Activated CD4-positive, alpha-beta T cell treated with anti-CD3 and anti-CD28 coated beads, Interleukin-2, amount 10 ng/mL, durations not matched to agents 24 days and 14 days (primary cell): ENCODE measurements around the gene MED26. TPM values are rescaled to one million over a fixed set of nuclear protein-coding genes. Genes with fewer than 3 reads are reported as not detected.
"Not testable (repeated sequence)": the region's sequence is repeated elsewhere in the genome, so short reads cannot be mapped to it uniquely, and the experiment has no call there.

Experiments
- DNase-seq: peaks from one replicate; pipeline ENCODE4 v3.0.0; 2022
- H3K27ac Mint-ChIP-seq: one replicate; pipeline ENCODE4 v1.8.0; 2022; ENCODE audit warnings: mild to moderate bottlenecking, mixed read lengths
- H3K27me3 Mint-ChIP-seq: one replicate; pipeline ENCODE4 v1.8.0; 2022; ENCODE audit warnings: mixed read lengths
- H3K36me3 Mint-ChIP-seq: one replicate; pipeline ENCODE4 v1.8.0; 2022; ENCODE audit warnings: low read depth, mild to moderate bottlenecking, mixed read lengths
- H3K4me1 Mint-ChIP-seq: one replicate; pipeline ENCODE4 v1.8.0; 2021; ENCODE audit warnings: mixed read lengths
- H3K4me3 Mint-ChIP-seq: one replicate; pipeline ENCODE4 v1.8.0; 2022; ENCODE audit warnings: mild to moderate bottlenecking, moderate library complexity, mixed read lengths
- H3K9me3 Mint-ChIP-seq: one replicate; pipeline ENCODE4 v1.8.0; 2021; ENCODE audit warnings: mixed read lengths
- intact Hi-C: fragments of 100-400 bp; cut with micrococcal nuclease; formaldehyde crosslinking; loops from one replicate; pipeline ENCODE4 v1.15.1; 2023
- total RNA-seq: library from RNA; stranded (reverse); gene quantifications from 2 replicates; pipeline ENCODE4 v1.2.3, GENCODE V29; 2022

Gene MED26, protein sequence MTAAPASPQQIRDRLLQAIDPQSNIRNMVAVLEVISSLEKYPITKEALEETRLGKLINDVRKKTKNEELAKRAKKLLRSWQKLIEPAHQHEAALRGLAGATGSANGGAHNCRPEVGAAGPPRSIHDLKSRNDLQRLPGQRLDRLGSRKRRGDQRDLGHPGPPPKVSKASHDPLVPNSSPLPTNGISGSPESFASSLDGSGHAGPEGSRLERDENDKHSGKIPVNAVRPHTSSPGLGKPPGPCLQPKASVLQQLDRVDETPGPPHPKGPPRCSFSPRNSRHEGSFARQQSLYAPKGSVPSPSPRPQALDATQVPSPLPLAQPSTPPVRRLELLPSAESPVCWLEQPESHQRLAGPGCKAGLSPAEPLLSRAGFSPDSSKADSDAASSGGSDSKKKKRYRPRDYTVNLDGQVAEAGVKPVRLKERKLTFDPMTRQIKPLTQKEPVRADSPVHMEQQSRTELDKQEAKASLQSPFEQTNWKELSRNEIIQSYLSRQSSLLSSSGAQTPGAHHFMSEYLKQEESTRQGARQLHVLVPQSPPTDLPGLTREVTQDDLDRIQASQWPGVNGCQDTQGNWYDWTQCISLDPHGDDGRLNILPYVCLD
- total RNA-seq = 15.5 and 16.8 TPM in 2 replicates

DNA sequence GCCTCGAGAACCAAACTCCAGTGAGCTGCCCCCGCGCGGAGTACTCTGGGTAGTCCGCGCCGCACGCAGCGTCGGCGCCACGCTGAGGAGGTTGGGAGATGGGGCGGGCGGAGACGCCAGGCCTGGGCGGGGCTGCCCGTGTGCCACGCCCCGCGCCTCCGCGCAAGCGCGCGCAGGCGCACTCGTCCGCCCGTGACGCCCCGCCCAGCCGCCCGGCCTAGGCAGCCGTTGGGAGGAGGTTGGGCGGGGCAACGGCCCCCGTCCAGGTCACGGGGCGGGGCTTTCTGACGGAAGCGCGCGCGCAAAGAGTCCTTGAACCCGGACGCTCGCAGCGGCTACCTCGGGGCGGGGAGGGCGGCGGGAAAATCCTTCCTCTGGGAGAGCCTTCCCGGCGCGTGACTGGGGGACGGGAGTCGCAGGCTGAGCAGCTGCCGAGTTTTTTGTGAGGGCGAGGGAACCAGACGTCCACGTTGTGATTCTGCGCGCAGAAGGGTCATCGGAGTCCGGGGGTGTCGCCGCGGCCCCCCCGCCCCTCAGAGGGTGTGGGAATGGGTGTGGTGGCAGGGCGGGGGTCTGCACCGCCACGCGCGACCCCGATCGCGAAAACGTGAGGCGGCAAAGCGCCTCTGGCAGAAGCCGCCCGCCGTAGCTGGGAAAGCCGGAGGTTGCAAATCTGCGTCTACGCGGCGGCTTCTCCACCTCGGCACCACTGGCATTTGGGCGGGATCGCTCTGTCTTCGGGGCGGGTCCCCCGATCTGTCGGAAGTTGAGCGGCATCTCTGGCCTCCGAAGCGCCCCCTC is at the start of gene MED26:
Gene MED26, minus strand, starts transcription at position 22 of the 801 bp plus-strand sequence. CDS start 261 bp downstream, outside the sequence.
- no peaks in the 10 kb centered on the region for H3K9me3 Mint-ChIP-seq
- H3K36me3 Mint-ChIP-seq = peaks cover 39% of the 10 kb centered on the region
- H3K27me3 Mint-ChIP-seq = no peaks in the 10 kb centered on the region
- intact Hi-C loops = loop anchor here (1.0 to 2.0 kb wide), 5 partner anchors 32 to 132 kb away; partner anchors contain the start of genes C19orf44, CALR3, CHERP and SLC35E1
- H3K27ac Mint-ChIP-seq = peak within 1 kb of the TSS; percentile 99
- DNase-seq = peak; percentile 98
- H3K4me3 Mint-ChIP-seq = peak within 1 kb of the TSS; percentile 96
- H3K4me1 Mint-ChIP-seq = peaks cover 32% of the 10 kb centered on the region

DNA sequence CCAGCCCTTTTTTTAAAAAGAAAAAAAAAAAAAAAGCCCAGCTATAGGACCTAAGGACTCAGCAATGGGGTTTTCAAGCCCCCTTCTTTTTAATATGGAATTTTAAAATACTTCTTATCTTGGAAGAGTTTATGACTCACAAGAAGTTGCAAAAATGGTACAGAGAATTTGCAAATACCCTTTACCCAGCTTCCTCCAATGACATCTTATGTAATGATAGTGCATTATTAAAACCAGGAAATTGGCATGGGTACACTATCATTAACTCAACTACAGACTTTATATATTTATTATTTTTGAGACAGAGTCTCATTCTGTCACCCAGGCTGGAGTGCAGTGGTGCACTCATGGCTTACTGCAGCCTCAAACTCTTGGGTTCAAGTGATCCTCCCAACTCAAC is 49.1 kb upstream of the MED26 start:
- H3K36me3 Mint-ChIP-seq = no peaks in the 10 kb centered on the region
- intact Hi-C loops = no loop called here
- DNase-seq = no peak
- H3K9me3 Mint-ChIP-seq = no peaks in the 10 kb centered on the region
- H3K27ac Mint-ChIP-seq = no peak overlapping the region
- H3K4me3 Mint-ChIP-seq = no peak overlapping the region
- H3K4me1 Mint-ChIP-seq = no peaks in the 10 kb centered on the region
- no peaks in the 10 kb centered on the region for H3K27me3 Mint-ChIP-seq

DNA sequence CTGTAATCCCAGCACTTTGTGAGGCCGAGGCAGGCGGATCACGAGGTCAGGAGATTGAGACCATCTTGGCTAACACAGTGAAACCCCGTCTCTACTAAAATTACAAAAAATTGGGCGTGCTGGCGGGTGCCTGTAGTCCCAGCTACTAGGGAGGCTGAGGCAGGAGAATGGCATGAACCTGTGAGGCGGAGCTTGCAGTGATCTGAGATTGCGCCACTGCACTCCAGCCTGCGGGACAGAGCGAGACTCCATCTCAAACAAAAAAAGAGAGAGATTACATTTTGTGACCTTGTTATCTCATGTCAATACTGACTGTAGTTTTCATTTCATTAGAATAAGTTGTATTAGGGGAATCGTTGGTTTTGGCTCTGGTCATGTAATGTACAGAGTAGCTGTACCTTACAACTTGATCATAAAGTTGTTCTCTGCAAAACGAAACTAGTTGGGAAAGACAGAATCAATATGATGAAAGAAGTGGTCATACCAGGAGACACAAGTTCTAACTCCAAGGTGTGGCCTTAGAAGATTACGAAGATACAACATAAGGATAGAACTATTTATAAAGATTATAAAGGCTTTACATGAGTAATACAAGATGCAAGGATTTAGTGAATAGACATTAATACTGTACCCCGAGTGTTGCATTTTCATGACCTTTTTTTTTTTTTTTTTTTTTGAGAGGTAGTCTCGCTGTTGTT is 48.2 kb upstream of the MED26 start:
- DNase-seq = no peak
- no peak overlapping the region for H3K27ac Mint-ChIP-seq
- H3K9me3 Mint-ChIP-seq = no peaks in the 10 kb centered on the region
- H3K4me3 Mint-ChIP-seq = no peak overlapping the region
- intact Hi-C loops = no loop called here
- no peaks in the 10 kb centered on the region for H3K27me3 Mint-ChIP-seq
- H3K4me1 Mint-ChIP-seq = no peaks in the 10 kb centered on the region
- H3K36me3 Mint-ChIP-seq = no peaks in the 10 kb centered on the region

DNA sequence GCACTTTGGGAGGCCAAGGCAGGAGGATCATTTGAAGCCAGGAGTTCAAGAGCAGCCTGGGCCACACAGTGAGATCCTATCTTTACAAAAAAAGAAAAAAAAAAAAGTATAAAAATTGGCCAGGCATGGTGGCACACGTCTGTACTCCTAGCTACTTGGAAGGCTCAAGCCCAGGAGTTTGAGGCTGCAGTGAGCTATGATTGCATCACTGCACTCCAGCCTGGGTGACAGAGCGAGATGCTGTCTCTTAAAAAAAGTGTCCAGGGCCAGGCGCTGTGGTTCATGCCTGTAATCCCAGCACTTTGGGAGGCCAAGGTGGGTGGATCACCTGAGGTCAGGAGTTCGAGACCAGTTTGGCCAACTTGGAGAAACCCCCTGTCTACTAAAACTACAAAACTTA is 45.8 kb upstream of the MED26 start:
- H3K36me3 Mint-ChIP-seq, H3K27ac Mint-ChIP-seq, H3K4me1 Mint-ChIP-seq, DNase-seq, intact Hi-C loops, H3K27me3 Mint-ChIP-seq, H3K9me3 Mint-ChIP-seq, H3K4me3 Mint-ChIP-seq: not testable (repeated sequence)

DNA sequence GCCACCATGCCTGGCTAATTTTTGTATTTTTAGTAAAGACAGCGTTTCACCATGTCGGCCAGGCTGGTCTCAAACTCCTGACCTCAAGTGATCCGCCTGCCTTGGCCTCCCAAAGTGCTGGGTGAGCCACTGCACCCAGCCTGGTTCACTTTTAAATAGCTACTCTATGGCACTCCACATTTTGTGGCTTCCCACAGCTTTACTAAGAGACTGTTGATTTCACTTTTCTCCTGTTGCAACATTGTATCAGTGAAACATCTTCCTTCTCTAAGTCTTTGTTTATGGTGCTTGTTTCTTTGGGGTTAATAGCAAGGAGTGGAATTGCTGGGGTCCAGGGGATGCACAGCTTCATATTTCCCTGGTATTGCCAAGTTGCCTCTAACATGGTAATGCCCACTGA is 45.2 kb upstream of the MED26 start:
- no peak for DNase-seq
- Mint-ChIP-seq H3K27me3 (peaks cover 2% of the 10 kb centered on the region), H3K9me3 (no peaks in the 10 kb centered on the region), H3K27ac (no peak overlapping the region), H3K4me3 (no peak overlapping the region), H3K36me3 (no peaks in the 10 kb centered on the region), H3K4me1 (no peaks in the 10 kb centered on the region)
- intact Hi-C loops = no loop called here

DNA sequence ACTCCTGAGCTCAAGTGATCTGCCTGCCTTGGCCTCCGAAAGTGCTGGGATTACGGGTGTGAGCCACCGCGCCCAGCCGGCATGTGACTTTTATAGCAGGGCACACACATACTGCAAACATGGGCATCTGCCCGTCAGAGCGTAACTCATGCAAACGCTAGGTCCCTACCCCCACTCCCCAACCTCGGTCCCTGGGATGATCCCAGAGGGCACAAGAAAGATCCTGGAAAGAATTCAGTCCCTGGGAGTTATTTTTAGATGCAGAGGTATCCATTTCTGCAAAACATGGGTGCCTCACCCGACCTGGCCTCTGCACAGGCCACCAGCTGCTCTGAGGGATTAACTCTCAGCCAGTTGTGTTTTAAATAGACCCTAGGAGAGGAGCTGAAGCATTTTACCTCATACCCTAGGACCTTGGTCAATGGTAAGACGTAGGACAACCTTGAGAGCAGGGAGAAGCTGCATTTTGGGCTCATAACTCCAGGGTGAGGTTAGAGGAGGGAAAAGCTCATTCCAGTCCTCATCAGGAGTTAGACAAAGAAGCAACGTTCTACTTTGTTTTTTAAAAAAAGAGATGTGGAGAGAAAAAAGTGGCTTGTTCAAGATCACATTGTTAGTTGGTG is 43.8 kb upstream of the MED26 start:
- Mint-ChIP-seq H3K4me3 (no peak overlapping the region), H3K27ac (no peak overlapping the region), H3K9me3 (no peaks in the 10 kb centered on the region), H3K27me3 (peaks cover 2% of the 10 kb centered on the region), H3K36me3 (no peaks in the 10 kb centered on the region), H3K4me1 (no peaks in the 10 kb centered on the region)
- intact Hi-C loops = no loop called here
- DNase-seq = no peak

DNA sequence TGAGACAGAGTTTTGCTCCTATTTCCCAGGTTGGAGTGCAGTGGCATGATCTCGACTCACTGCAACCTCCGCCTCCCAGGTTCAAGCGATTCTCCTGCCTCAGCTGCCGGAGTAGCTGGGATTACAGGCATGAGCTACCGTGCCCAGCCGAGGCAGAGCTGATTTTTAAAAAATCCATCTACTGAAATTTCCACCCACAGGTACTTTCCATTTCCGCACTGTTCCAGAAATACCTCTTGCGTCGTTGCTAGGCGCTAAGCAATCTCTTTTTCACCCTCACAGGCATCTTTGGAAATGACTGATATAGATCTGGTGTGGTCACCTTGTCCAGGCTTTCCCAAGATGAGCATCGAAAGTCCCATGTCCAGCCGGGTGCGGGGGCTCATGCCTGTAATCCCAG is 42.3 kb upstream of the MED26 start:
- no peak overlapping the region for H3K27ac Mint-ChIP-seq

DNA sequence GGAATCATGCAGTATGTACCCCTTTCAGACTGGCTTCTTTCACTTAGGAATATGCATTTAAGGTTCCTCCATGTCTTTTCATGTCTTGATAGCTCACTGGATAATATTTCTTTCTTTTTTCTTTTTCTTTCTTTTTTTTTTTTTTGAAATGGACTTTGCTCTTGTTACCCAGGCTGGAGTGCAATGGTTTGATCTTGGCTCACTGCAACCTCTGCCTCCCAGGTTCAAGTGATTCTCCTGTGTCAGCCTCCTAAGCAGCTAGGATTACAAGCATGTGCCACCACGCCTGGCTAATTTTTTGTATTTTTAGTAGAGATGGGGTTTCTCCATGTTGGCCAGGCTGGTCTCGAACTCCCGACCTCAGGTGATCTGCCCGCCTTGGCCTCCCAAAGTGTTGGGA is 40.7 kb upstream of the MED26 start:
- H3K4me3 Mint-ChIP-seq, H3K9me3 Mint-ChIP-seq, H3K4me1 Mint-ChIP-seq, H3K27me3 Mint-ChIP-seq, intact Hi-C loops, H3K36me3 Mint-ChIP-seq, DNase-seq, H3K27ac Mint-ChIP-seq: not testable (repeated sequence)

More for the DNA sequence above, 42.3 kb upstream of the MED26 start:
- Mint-ChIP-seq H3K4me1 (no peaks in the 10 kb centered on the region), H3K36me3 (no peaks in the 10 kb centered on the region), H3K4me3 (no peak overlapping the region), H3K9me3 (no peaks in the 10 kb centered on the region), H3K27me3 (peaks cover 2% of the 10 kb centered on the region)
- DNase-seq = no peak
- intact Hi-C loops = no loop called here

DNA sequence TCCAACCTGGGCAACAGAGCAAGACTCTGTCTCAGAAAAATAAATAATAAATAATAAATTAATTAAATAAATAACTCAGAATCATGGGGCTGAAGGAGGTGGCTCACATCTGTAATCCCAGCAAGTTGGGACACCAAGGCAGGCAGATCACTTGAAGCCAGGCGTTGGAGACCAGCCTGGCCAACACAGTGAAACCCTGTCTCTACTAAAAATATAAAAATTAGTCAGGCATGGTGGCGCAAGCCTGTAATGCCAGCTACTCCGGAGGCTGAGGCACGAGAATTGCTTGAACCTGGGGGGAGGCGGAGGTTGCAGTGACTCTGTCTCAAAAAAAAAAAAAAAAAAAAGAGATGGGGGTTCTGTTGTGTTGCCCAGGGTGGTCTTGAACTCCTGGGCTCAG is 40.2 kb upstream of the MED26 start:
- no peak overlapping the region for H3K27ac Mint-ChIP-seq
- no peak overlapping the region for H3K4me3 Mint-ChIP-seq
- DNase-seq = no peak
- H3K27me3 Mint-ChIP-seq = peaks cover 8% of the 10 kb centered on the region
- no peaks in the 10 kb centered on the region for H3K36me3 Mint-ChIP-seq
- peaks cover 4% of the 10 kb centered on the region for H3K4me1 Mint-ChIP-seq
- intact Hi-C loops = no loop called here
- no peaks in the 10 kb centered on the region for H3K9me3 Mint-ChIP-seq

DNA sequence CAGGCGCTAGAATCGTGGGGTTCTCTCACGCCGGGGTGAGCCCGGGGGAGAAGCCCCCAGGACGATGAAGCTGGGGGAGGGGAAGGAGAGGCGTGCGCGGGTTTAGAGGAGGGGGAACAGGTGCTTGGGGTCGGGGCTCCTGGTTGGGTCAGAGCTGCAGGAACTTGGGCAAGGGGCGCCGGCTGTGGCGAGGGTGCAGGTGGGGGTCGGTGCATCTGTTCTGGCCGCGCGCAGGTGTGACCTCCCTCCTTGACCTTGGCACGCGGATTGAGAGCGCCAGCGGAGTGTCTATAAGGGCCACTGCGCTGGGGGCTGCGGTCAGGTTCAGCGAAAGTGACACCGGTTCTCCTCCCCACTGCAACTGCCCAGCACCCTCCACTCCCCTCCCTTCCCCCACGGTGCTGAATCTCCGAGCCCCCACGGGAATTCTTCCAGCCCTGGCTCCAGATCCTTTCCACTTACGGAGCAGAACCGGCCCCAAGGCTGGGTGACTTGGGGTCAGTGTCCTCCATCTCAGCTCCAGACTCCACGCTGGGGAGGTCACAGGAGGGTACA is 33.6 kb upstream of the MED26 start:
- Mint-ChIP-seq H3K4me3 (peak overlapping the region; percentile 79), H3K36me3 (peaks cover 17% of the 10 kb centered on the region), H3K9me3 (no peaks in the 10 kb centered on the region), H3K27ac (peak overlapping the region; percentile 67), H3K4me1 (peaks cover 18% of the 10 kb centered on the region), H3K27me3 (peaks cover 23% of the 10 kb centered on the region)
- peak; percentile 67 for DNase-seq
- intact Hi-C loops = loop anchor here (2.0 to 5.0 kb wide), 2 partner anchors 33 to 89 kb away; partner anchors contain the start of genes MED26 and SLC35E1

DNA sequence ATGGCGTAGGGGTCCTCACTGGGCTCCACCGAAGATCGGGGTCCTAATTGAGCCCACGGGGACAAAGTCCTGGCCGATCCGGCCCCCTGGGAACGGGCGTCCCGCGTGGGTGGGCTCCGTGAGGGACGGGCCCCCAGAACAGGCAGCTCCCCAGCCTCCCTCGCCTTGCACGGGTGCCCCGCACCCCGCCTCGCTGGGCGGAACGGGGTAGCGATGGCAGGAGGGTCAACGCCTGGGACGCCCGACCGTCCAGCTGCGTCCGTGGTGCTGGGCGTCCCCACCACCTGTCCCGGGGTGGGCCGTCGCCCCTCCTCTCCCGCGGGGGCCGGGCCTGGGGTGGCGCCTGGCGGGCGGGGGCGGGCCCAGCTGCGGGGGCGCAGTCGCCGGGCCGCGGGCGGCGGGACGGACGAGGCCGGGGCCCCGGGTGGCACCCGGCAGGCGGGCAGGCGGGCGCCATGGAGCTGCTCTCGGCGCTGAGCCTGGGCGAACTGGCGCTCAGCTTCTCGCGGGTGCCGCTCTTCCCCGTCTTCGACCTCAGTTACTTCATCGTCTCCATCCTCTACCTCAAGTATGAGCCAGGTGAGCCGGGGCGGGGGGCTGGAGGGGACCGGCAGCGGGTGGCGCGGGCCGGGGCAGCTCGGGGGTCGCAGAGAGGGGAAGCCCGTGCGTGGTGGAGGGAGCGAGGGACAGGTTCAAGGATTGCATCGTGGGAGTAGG is 32.9 kb upstream of the MED26 start, which contains the start of gene TMEM38A:
Gene TMEM38A, plus strand, starts transcription at position 377 of the 717 bp plus-strand sequence. Its CDS starts 79 bp downstream, at position 456.
- H3K36me3 Mint-ChIP-seq = peaks cover 23% of the 10 kb centered on the region
- peaks cover 18% of the 10 kb centered on the region for H3K4me1 Mint-ChIP-seq
- H3K27ac Mint-ChIP-seq = peak within 1 kb of the TSS; percentile 97
- H3K4me3 Mint-ChIP-seq = peak within 1 kb of the TSS; percentile 98
- peak; percentile 89 for DNase-seq
- intact Hi-C loops = loop anchor here (2.0 to 5.0 kb wide), 2 partner anchors 32 to 89 kb away; partner anchors contain the start of genes MED26 and SLC35E1
- H3K27me3 Mint-ChIP-seq = peaks cover 23% of the 10 kb centered on the region
- H3K9me3 Mint-ChIP-seq = no peaks in the 10 kb centered on the region
